IPS-18a (cell line): ENCODE data around the gene EPHA7.

ENCODE experiments used
- H3K27ac ChIP-seq: one replicate; pipeline ENCODE4 v1.5.1; 2013; ENCODE audit warnings: low read length
- H3K27me3 ChIP-seq: one replicate; pipeline ENCODE4 v1.6.1; 2013; ENCODE audit warnings: mild to moderate bottlenecking, low read length; ENCODE audit not compliant: control insufficient read depth, insufficient read depth
- H3K36me3 ChIP-seq: one replicate; pipeline ENCODE4 v1.6.1; 2013; ENCODE audit warnings: low read depth, low read length; ENCODE audit not compliant: control insufficient read depth
- H3K4me1 ChIP-seq: one replicate; pipeline ENCODE4 v1.6.1; 2013; ENCODE audit warnings: low read depth, low read length; ENCODE audit not compliant: control insufficient read depth
- H3K4me3 ChIP-seq: one replicate; pipeline ENCODE4 v1.5.1; 2013; ENCODE audit warnings: low read length
- H3K9ac ChIP-seq: one replicate; pipeline ENCODE4 v1.6.1; 2013; ENCODE audit warnings: mild to moderate bottlenecking, low read length, moderate library complexity
- H3K9me3 ChIP-seq: one replicate; pipeline ENCODE4 v1.6.1; 2013; ENCODE audit warnings: low read depth, low read length; ENCODE audit not compliant: control insufficient read depth

The EPHA7 gene

DNA sequence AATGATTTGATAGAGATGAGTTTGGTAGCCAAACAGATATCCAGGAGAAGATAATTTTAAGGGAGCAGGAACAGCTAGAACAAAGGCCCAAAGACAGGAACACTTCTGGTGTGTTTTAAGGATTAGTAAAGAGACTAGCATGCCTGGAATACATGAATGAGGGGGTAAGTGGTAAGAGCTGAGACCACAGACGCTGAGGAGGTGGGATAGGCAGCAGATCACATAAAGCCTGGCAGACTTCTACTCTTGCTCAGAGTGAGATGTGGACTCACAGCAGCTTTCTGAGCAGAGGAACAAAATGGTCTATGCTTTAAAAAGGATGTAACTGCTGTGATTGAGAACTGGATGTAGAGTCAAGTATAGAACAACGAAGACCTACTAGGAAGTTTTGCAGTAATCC is 100.1 kb downstream of the EPHA7 start:
- H3K27ac ChIP-seq, result no peak overlapping the region
- H3K4me3 ChIP-seq, result no peak overlapping the region

DNA sequence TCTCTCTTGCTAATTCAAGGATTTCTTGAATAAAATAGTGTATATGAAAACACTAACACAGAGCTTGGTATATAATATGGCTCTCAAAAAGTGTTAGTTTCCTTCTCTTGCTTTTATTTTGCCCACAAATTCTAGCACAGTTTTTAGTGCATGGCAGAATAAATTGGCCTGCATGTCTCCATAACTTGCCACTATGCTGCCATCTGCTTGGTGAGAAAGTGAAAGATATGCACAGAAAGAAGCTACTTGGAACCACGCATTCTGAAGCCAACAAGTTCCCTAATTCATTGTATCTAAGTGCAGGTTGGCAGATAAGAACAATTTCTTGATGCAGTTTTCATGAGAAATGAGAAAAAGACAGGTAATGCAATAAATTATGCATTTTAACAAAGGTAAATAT is 101.2 kb downstream of the EPHA7 start:
- Histone ChIP-seq H3K4me3 (no peak overlapping the region), H3K27me3 (no peaks in the 10 kb centered on the region), H3K27ac (no peak overlapping the region), H3K36me3 (no peaks in the 10 kb centered on the region), H3K9ac (no peak overlapping the region), H3K4me1 (no peaks in the 10 kb centered on the region), H3K9me3 (no peaks in the 10 kb centered on the region)

More for the DNA sequence above, 100.1 kb downstream of the EPHA7 start:
- H3K27me3 ChIP-seq, result no peaks in the 10 kb centered on the region
- H3K4me1 ChIP-seq, result no peaks in the 10 kb centered on the region
- no peak overlapping the region for H3K9ac ChIP-seq
- H3K9me3 ChIP-seq, result no peaks in the 10 kb centered on the region
- no peaks in the 10 kb centered on the region for H3K36me3 ChIP-seq

DNA sequence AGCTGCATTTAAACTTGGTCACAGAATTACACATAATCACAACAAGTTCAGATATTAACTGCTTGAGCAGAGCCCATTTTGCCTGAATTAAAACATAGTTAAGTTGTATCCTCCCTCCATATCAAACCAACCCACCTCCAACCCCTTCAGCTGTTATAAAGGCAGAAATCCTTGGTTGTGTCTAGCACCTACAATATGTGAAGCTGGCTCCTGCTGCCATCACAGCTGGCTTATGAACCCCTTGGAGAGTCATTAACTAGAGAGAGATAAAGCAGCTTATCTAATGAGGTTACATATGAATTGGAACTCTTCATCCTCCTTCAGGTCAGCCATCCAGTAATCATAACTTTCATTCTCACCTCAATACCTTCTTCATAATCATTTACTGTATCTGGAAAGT is 101.8 kb downstream of the EPHA7 start:
- H3K4me3 ChIP-seq, result no peak overlapping the region
- no peak overlapping the region for H3K9ac ChIP-seq
- no peaks in the 10 kb centered on the region for H3K27me3 ChIP-seq
- no peaks in the 10 kb centered on the region for H3K9me3 ChIP-seq
- no peak overlapping the region for H3K27ac ChIP-seq
- H3K36me3 ChIP-seq, result no peaks in the 10 kb centered on the region
- no peaks in the 10 kb centered on the region for H3K4me1 ChIP-seq

DNA sequence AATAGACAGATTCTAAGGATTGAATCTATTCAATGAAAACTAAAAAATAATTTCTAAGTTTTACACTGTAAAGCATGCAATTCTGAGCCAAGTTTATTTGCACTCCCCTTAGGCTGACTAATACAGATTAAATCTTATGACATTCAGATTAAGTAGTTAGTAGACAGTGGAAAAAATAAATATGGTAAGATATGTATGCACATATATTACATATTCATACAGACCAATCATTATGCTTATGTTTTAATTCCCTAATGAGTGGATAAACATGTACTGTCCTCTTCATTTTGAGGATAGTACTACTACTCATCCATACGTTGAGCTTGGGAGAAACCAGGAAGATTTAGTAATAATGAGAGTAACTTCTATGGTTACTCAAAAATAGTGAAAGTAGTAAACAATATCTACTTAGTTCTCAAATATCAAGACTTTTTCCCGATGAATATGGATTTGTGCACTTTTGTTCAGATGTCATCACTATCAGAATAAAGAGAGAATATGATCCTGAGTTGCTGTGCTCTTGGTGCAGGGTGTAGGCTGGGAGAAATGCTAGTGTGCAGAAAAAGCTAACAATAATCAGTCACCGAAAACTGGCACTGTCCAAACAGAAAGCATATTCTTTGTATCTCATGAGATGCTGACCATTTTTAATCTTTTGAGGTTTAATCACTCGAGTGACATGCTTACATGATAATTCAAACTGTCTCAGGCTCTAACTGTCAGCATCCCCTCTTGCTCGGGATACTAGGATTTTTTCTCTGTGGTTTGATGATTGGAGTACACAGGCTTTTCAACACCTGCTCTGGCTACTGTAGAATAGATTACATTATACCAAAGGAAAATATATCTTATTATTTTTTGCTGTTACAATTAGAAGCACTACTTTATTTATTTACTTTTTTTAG is 111.6 kb downstream of the EPHA7 start:
- Histone ChIP-seq H3K9me3 (no peaks in the 10 kb centered on the region), H3K27me3 (no peaks in the 10 kb centered on the region), H3K4me1 (peaks cover 6% of the 10 kb centered on the region), H3K4me3 (no peak overlapping the region), H3K9ac (no peak overlapping the region), H3K27ac (no peak overlapping the region), H3K36me3 (no peaks in the 10 kb centered on the region)

DNA sequence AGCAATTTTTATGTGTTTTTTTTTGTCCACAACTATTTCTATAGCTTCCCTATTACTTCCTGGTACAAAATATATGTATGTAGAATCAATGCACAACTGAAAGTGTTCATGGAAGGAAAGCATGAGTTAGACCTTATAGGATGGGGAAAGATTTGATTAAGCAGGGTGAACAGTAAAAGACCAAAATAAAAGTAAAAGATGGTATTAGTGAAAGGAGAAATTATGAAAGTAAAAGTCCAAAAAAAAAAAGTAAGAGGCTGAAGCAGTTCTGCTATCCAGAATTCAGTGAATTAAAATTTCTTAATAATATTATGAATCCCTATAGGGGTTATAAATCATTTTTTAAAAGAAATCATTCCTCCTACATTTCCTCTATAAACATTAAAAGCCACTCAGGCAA is 114.3 kb downstream of the EPHA7 start:
- no peak overlapping the region for H3K27ac ChIP-seq
- H3K27me3 ChIP-seq, result no peaks in the 10 kb centered on the region
- no peaks in the 10 kb centered on the region for H3K36me3 ChIP-seq
- H3K4me1 ChIP-seq, result peaks cover 9% of the 10 kb centered on the region
- no peak overlapping the region for H3K9ac ChIP-seq
- no peaks in the 10 kb centered on the region for H3K9me3 ChIP-seq
- H3K4me3 ChIP-seq, result no peak overlapping the region

DNA sequence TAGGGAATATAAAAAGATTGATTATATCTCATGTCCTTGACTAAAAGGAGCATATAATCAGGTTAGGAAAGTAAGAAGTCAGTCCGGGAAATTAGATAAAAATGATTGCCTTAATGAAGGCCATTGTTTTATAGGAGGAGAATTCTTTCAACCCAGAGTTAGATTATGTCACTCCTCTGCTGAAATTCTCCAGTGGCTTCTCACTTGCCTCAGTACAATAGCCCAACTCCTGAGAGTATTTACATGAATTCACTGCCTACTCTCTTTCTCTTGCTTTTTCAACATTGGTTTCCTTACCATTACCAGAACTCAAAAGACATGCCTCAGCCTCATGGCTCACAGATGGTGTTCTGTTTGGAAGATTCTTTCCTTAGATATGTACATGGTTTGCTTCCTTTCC is 114.9 kb downstream of the EPHA7 start:
- H3K4me1 ChIP-seq, result peaks cover 9% of the 10 kb centered on the region
- H3K36me3 ChIP-seq, result no peaks in the 10 kb centered on the region
- H3K27ac ChIP-seq, result no peak overlapping the region
- no peaks in the 10 kb centered on the region for H3K9me3 ChIP-seq
- H3K9ac ChIP-seq, result no peak overlapping the region
- H3K27me3 ChIP-seq, result no peaks in the 10 kb centered on the region
- no peak overlapping the region for H3K4me3 ChIP-seq

DNA sequence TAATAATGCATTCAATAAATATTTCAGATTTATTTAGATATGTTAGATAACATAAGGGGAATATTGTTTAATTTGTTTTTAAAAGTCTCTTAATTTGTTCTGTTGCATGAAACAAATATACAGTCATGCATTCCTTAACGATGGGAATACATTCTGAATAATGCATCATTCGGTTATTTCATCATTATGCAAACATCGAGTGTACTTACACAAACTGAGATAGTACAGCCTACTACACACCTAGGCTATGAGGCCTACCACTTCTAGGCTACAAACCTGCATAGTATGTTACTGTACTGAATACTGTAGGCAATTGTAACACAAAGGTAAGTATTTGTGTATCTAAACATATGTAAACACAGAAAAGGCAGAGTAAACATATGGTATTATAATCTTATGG is 118.7 kb downstream of the EPHA7 start:
- H3K36me3 ChIP-seq, result no peaks in the 10 kb centered on the region
- H3K4me3 ChIP-seq, result no peak overlapping the region
- H3K27me3 ChIP-seq, result no peaks in the 10 kb centered on the region
- no peak overlapping the region for H3K27ac ChIP-seq
- H3K9ac ChIP-seq, result no peak overlapping the region
- no peaks in the 10 kb centered on the region for H3K9me3 ChIP-seq
- peaks cover 9% of the 10 kb centered on the region for H3K4me1 ChIP-seq

DNA sequence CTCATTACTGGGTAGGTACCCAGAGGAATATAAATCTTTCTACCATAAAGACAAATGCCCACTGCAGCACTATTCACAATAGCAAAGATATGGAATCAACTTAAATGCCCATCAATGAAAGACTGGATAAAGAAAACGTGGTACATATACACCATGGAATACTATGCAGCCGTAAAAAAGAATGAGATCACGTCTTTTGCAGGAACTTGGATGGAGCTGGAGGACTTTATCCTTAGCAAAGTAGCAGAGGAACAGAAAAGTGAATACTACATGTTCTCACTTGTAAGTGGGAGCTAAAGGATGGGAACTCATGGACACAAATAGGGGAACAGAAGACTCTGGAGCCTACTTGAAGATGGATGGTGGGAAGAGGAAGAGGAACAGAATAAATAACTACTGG is 119.7 kb downstream of the EPHA7 start:
- Histone ChIP-seq H3K9ac (no peak overlapping the region), H3K4me3 (no peak overlapping the region), H3K36me3 (no peaks in the 10 kb centered on the region), H3K4me1 (peaks cover 4% of the 10 kb centered on the region), H3K9me3 (no peaks in the 10 kb centered on the region), H3K27me3 (no peaks in the 10 kb centered on the region), H3K27ac (no peak overlapping the region)

DNA sequence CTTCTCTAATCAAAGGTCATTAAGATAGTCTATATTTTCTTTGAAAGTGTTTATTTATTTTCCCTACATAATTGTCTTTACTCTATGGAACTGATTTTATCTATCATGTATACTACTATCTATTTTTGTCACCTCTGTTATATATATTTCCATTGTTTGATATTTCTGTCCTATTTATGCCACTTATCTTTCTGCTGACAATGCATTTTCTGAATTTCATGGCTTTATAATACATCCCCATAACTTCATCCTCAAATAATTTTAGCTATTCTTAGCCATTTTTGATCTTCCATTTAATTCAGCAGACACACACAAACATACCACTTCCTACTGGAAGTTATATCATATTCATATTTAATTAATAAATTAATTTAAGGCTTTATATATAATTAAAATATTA is 123.7 kb downstream of the EPHA7 start:
- no peaks in the 10 kb centered on the region for H3K27me3 ChIP-seq
- no peak overlapping the region for H3K4me3 ChIP-seq
- H3K27ac ChIP-seq, result no peak overlapping the region
- H3K9me3 ChIP-seq, result no peaks in the 10 kb centered on the region
- no peak overlapping the region for H3K9ac ChIP-seq
- H3K36me3 ChIP-seq, result no peaks in the 10 kb centered on the region
- H3K4me1 ChIP-seq, result peaks cover under 1% of the 10 kb centered on the region

DNA sequence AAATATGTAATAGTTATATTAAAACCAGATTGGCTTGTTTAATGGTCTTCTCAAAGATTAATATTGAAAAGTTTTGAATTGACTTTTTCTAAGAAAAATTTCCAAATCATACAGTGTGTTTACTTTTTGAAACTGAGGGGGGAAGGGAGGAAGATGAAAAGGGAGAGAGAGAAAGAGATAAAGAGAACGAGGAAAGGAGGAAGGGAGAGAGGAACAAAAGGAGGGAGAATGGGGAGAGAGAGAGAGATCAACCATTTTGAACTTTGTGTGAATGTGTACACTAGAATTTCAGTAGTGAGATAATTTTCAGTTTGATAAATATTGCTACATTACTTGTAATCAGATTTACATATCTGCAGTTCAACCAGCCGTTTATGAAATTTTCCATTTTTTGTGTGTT is 124.5 kb downstream of the EPHA7 start:
- Histone ChIP-seq H3K4me3 (no peak overlapping the region), H3K36me3 (no peaks in the 10 kb centered on the region), H3K27me3 (no peaks in the 10 kb centered on the region), H3K9ac (no peak overlapping the region), H3K9me3 (no peaks in the 10 kb centered on the region), H3K4me1 (no peaks in the 10 kb centered on the region), H3K27ac (no peak overlapping the region)

DNA sequence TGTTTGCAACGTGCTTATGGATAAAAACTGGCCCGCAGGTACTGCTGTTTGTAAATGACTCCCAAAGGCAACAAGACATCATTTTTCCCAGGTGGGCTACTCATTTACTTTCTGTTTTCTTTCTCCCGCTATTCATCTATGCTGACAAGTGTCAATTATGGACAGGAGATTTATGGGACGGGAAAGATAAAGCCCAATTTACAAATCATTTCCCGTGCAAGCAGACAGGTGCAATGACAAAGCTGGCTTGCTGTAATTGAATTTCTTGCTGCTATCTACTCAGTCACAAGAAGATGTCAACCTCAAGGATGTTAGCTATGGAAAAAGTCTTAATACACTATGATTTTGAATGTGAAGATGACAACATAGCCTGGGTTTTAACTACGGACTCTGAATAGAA is 125.5 kb downstream of the EPHA7 start:
- H3K36me3 ChIP-seq, result no peaks in the 10 kb centered on the region

DNA sequence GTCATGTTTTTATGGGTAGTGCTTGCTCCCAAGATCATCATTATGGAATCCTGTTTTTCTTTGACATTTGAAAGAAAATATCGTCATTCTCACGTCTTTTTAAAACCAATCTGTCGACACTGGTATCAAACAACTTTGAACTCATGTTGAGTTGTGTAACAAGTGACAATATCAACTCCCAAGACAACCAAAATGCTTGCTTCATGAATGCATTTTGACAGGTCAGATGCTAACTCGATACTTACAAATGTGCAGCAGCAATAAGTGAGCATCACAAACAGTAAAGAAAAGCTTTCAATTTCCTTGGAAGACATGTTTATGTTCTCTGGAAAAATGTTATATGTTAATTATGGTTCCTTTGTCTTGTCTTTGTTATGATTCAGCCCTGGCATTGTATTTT is 125.9 kb downstream of the EPHA7 start:
- H3K27me3 ChIP-seq, result no peaks in the 10 kb centered on the region
- no peak overlapping the region for H3K4me3 ChIP-seq
- no peaks in the 10 kb centered on the region for H3K4me1 ChIP-seq
- H3K36me3 ChIP-seq, result no peaks in the 10 kb centered on the region
- H3K9ac ChIP-seq, result no peak overlapping the region
- H3K9me3 ChIP-seq, result no peaks in the 10 kb centered on the region
- H3K27ac ChIP-seq, result no peak overlapping the region

More for the DNA sequence above, 125.5 kb downstream of the EPHA7 start:
- Histone ChIP-seq H3K27ac (no peak overlapping the region), H3K27me3 (no peaks in the 10 kb centered on the region), H3K9ac (no peak overlapping the region), H3K4me3 (no peak overlapping the region), H3K9me3 (no peaks in the 10 kb centered on the region), H3K4me1 (no peaks in the 10 kb centered on the region)
